H1 (cell line): ENCODE data around the gene CCDC184. TPM values are rescaled to one million over a fixed set of nuclear protein-coding genes. Genes with fewer than 3 reads are reported as not detected.

Source experiments
- CTCF ChIA-PET: fragments of 300-600 bp; sonication (Branson Sonifier 250); formaldehyde crosslinking; loops from one replicate; lab custom pipeline; 2021; ENCODE audit not compliant: partially characterized antibody; lab: Charles Lee
- POLR2A ChIA-PET: fragments of 300-600 bp; sonication (Branson Sonifier 250); formaldehyde crosslinking; loops from one replicate; lab custom pipeline; 2021; ENCODE audit warnings: inconsistent platforms; ENCODE audit not compliant: partially characterized antibody; lab: Charles Lee
- DNase-seq, 2 experiments: peaks; one replicate each; pipeline versions ENCODE4 v3.0.0 to v3.0.0-alpha.2; 2010 to 2022; ENCODE audit warnings: low spot score in 2 of 2, low read depth in 1 of 2, mixed read lengths in 1 of 2
- FAIRE-seq: peaks from 2 replicates; lab custom pipeline; 2011; peaks lifted over from hg19 to GRCh38; lab: Jason Lieb, UNC
- H2AFZ ChIP-seq: 2 replicates; pipeline ENCODE4 v1.8.1; 2012; ENCODE audit warnings: low read length, inconsistent platforms
- H2AK5ac ChIP-seq: 2 replicates; pipeline ENCODE4 v1.6.1; 2013; ENCODE audit warnings: low read depth, low read length
- H2BK120ac ChIP-seq: replicated peaks from 2 replicates; pipeline ENCODE3; 2013; ENCODE audit warnings: low read depth, low read length, inconsistent platforms
- H2BK12ac ChIP-seq: 2 replicates; pipeline ENCODE4 v1.6.1; 2013; ENCODE audit warnings: low read depth, low read length
- H2BK15ac ChIP-seq: 2 replicates; pipeline ENCODE4 v1.6.1; 2013; ENCODE audit warnings: low read length
- H2BK20ac ChIP-seq: 2 replicates; pipeline ENCODE4 v1.6.1; 2013; ENCODE audit warnings: low read length
- H2BK5ac ChIP-seq: 2 replicates; pipeline ENCODE4 v1.6.1; 2013; ENCODE audit warnings: low read depth, low read length
- H3K14ac ChIP-seq: 2 replicates; pipeline ENCODE4 v1.6.1; 2013; ENCODE audit warnings: inconsistent platforms; ENCODE audit not compliant: insufficient read length
- H3K18ac ChIP-seq: 2 replicates; pipeline ENCODE4 v1.6.1; 2013; ENCODE audit warnings: low read length; ENCODE audit errors: extremely low read depth
- H3K23ac ChIP-seq: 2 replicates; pipeline ENCODE4 v1.6.1; 2013; ENCODE audit warnings: inconsistent platforms; ENCODE audit not compliant: insufficient read length
- H3K23me2 ChIP-seq: 2 replicates; pipeline ENCODE4 v1.6.1; 2013; ENCODE audit warnings: low read depth, low read length
- H3K27ac ChIP-seq: 2 replicates; pipeline ENCODE4 v1.6.1; 2011; ENCODE audit warnings: low read depth, low read length, inconsistent platforms
- H3K27me3 ChIP-seq, 4 experiments: replicated peaks in 1 of 4; 1 replicate in 1 of 4; 2 replicates in 3 of 4; pipeline versions ENCODE4 v1.6.1 to v1.8.1; 2011 to 2013; ENCODE audit warnings: low read length in 3 of 4, mild to moderate bottlenecking in 3 of 4, inconsistent platforms in 2 of 4, mixed read lengths in 2 of 4, moderate library complexity in 1 of 4; ENCODE audit not compliant: control insufficient read depth in 3 of 4, insufficient read depth in 3 of 4; ENCODE audit errors: extremely low read depth in 1 of 4
- H3K36me3 ChIP-seq, 4 experiments: 2 replicates each; pipeline versions ENCODE4 v1.6.1 to v1.8.1; 2011 to 2013; ENCODE audit warnings: mild to moderate bottlenecking in 4 of 4, low read length in 3 of 4, moderate library complexity in 2 of 4, control low read depth in 1 of 4, inconsistent platforms in 1 of 4; ENCODE audit not compliant: insufficient read depth in 4 of 4, control insufficient read depth in 2 of 4
- H3K4ac ChIP-seq: replicated peaks from 2 replicates; pipeline ENCODE3; 2013; ENCODE audit warnings: low read length, low read depth, mixed read lengths, inconsistent platforms; ENCODE audit not compliant: insufficient read length
- H3K4me1 ChIP-seq, 4 experiments: replicated peaks in 1 of 4; 1 replicate in 1 of 4; 2 replicates in 3 of 4; pipeline versions ENCODE4 v1.6.1 to v1.8.1; 2011 to 2013; ENCODE audit warnings: low read length in 3 of 4, inconsistent platforms in 2 of 4, mixed read lengths in 1 of 4; ENCODE audit not compliant: insufficient read depth in 4 of 4, control insufficient read depth in 3 of 4
- H3K4me2 ChIP-seq, 2 experiments: 2 replicates each; pipeline versions ENCODE4 v1.6.1 to v1.8.1; 2011 to 2013; ENCODE audit warnings: low read depth in 2 of 2, low read length in 2 of 2, control low read depth in 1 of 2, inconsistent platforms in 1 of 2, mild to moderate bottlenecking in 1 of 2; ENCODE audit not compliant: insufficient read depth in 1 of 2
- H3K4me3 ChIP-seq, 4 experiments: fragments of 200-600, 300-600 bp in 1 of 4; sonication (generic), shearing (Covaris generic), sonication (Bioruptor Twin) in 1 of 4; 2 replicates each; pipeline versions ENCODE4 v1.5.1 to v1.8.1; 2011 to 2016; ENCODE audit warnings: low read length in 4 of 4, low read depth in 3 of 4, control low read depth in 2 of 4, inconsistent platforms in 2 of 4, mild to moderate bottlenecking in 2 of 4, mixed read lengths in 1 of 4, moderate library complexity in 1 of 4; ENCODE audit not compliant: insufficient read depth in 2 of 4; ENCODE audit errors: extremely low read depth in 1 of 4
- H3K56ac ChIP-seq: replicated peaks from 2 replicates; pipeline ENCODE3; 2013; ENCODE audit warnings: low read depth, mild to moderate bottlenecking, mixed read lengths, low read length, inconsistent platforms; ENCODE audit not compliant: insufficient read length
- H3K79me1 ChIP-seq: 2 replicates; pipeline ENCODE4 v1.6.1; 2013; ENCODE audit warnings: low read depth, low read length, control low read depth
- H3K79me2 ChIP-seq, 2 experiments: 2 replicates each; pipeline versions ENCODE4 v1.6.1 to v1.8.1; 2012 to 2013; ENCODE audit warnings: low read length in 2 of 2, mild to moderate bottlenecking in 2 of 2, inconsistent platforms in 1 of 2; ENCODE audit not compliant: insufficient read depth in 2 of 2, control insufficient read depth in 1 of 2
- H3K9ac ChIP-seq, 4 experiments: replicated peaks in 1 of 4; 1 replicate in 1 of 4; 2 replicates in 3 of 4; pipeline versions ENCODE4 v1.6.1 to v1.8.1; 2011 to 2013; ENCODE audit warnings: low read depth in 3 of 4, low read length in 3 of 4, control low read depth in 2 of 4, mild to moderate bottlenecking in 2 of 4, moderate library complexity in 2 of 4, inconsistent platforms in 1 of 4; ENCODE audit errors: extremely low read depth in 1 of 4
- H3K9me3 ChIP-seq, 2 experiments: 2 replicates each; pipeline versions ENCODE4 v1.6.1 to v1.8.1; 2012 to 2013; ENCODE audit warnings: mild to moderate bottlenecking in 2 of 2, moderate library complexity in 2 of 2, control low read depth in 1 of 2, inconsistent platforms in 1 of 2, low read depth in 1 of 2, low read length in 1 of 2, mixed read lengths in 1 of 2; ENCODE audit not compliant: insufficient read depth in 2 of 2
- H4K20me1 ChIP-seq, 2 experiments: replicated peaks in 1 of 2; 2 replicates each; pipeline versions ENCODE3 to v1.8.1; 2011 to 2013; ENCODE audit warnings: inconsistent platforms in 2 of 2, low read length in 2 of 2, mild to moderate bottlenecking in 1 of 2; ENCODE audit not compliant: insufficient read depth in 2 of 2, control insufficient read depth in 1 of 2
- H4K5ac ChIP-seq: 2 replicates; pipeline ENCODE4 v1.6.1; 2013; ENCODE audit warnings: low read length, low read depth, mixed read lengths, inconsistent platforms; ENCODE audit not compliant: insufficient read length
- H4K8ac ChIP-seq: 2 replicates; pipeline ENCODE4 v1.8.0; 2013; ENCODE audit warnings: mild to moderate bottlenecking, moderate library complexity, low read length, inconsistent platforms; ENCODE audit not compliant: insufficient read depth; ENCODE audit errors: extremely low read depth
- H4K91ac ChIP-seq: replicated peaks from 2 replicates; pipeline ENCODE3; 2013; ENCODE audit warnings: low read length, mixed read lengths, inconsistent platforms; ENCODE audit not compliant: insufficient read length
- CHD2 ChIP-seq: IDR thresholded peaks from 2 replicates; pipeline ENCODE4 v1.6.1; 2012; ENCODE audit warnings: low read length, improper control_type of control experiment
- SAP30 ChIP-seq: fragments of 300-600 bp; sonication (generic); IDR thresholded peaks from 2 replicates; pipeline ENCODE4 v1.7.1; 2012; ENCODE audit warnings: low read length, moderate library complexity, mild to moderate bottlenecking, inconsistent platforms; ENCODE audit not compliant: insufficient read depth, insufficient replicate concordance
- ZNF274 ChIP-seq: IDR thresholded peaks from 2 replicates; pipeline ENCODE4 v1.7.0; 2012; ENCODE audit warnings: low read length, borderline replicate concordance; ENCODE audit errors: extremely low read depth
- WGBS, 2 experiments: shearing (Covaris generic) in 1 of 2; methylation state at CpG; one replicate each; pipeline versions ENCODE4 v1.1.6 to v1.1.7; 2013 to 2015; ENCODE audit warnings: low lambda C conversion rate in 2 of 2, mixed read lengths in 2 of 2, inconsistent platforms in 1 of 2, low coverage in 1 of 2, missing lambda C conversion rate in 1 of 2; ENCODE audit not compliant: insufficient replicate concordance in 2 of 2, insufficient coverage in 1 of 2, insufficient read length in 1 of 2; ENCODE audit errors: extremely low coverage in 1 of 2, missing lambda C conversion rate in 1 of 2; 5-methylcytosine and 5-hydroxymethylcytosine counted together
- polyA plus RNA-seq, 7 experiments: library from polyadenylated mRNA; depleted of rRNA in 3 of 7; stranded (reverse) in 5 of 7; unstranded in 2 of 7; fragments of >200 nt in 5 of 7; fragments of 200-250 nt in 2 of 7; gene quantifications; 1 replicate in 5 of 7; 2 replicates in 1 of 7; 4 replicates in 1 of 7; pipeline versions ENCODE4 v1.2.1 to v1.2.3, GENCODE V29; 2011 to 2013; ENCODE audit warnings: missing spikeins in 2 of 7, mixed read lengths in 2 of 7
- total RNA-seq: library from RNA; stranded (reverse); fragmentation: NEBNext Ultra II Directional; extraction: Animal tissue kit (Norgen Biotek cat#: 25700); gene quantifications from 2 replicates; pipeline ENCODE4 v1.2.1, GENCODE V29; 2021

CCDC184 gene
- total and polyA plus RNA-seq, 2 of the 8 experiments (the other 6 are each of a cell fraction or from before 2014, with no cell fraction given): 2.2 to 3.0 TPM

DNA sequence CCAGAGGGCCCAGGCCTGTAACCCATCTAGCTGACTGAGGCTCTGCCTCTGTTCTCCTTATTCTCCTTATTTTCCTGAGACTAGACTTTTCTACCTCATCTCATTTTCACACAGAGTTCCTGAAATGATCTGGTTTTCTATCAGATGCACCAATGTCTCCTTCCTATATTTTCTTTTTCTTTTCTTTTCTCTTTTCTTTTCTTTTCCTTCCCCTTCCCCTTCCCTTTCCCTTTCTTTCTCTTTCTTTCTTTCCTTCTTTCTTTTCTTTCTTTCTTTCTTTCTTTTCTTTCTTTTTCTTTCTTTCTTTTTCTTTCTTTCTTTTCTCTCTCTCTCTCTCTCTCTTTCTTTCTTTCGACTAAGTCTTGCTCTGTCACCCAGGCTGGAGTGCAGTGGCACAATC lies 3.0 kb upstream of the CCDC184 start:
- H3K56ac ChIP-seq: no peak overlapping the region
- no peak overlapping the region for H4K91ac ChIP-seq
- ChIA-PET CTCF (interaction anchor here (0.8 to 5.7 kb wide), 3 partner anchors 8 to 75 kb away, joined by 3 to 40 read pairs (median 12); partner anchors contain the start of gene SENP1), POLR2A (interaction anchor here (1.2 to 1.3 kb wide), 2 partner anchors 17 to 25 kb away, joined by 4 read pairs; no protein-coding TSS in a partner anchor)
- no peak for TF ChIP-seq CHD2
- TF ChIP-seq ZNF274: no peak
- TF ChIP-seq SAP30: no peak
- H4K20me1 ChIP-seq: no peaks in the 10 kb centered on the region
- no peak overlapping the region for H2AFZ ChIP-seq
- H2BK20ac ChIP-seq: no peak overlapping the region
- H2AK5ac ChIP-seq: no peak overlapping the region
- no peak overlapping the region for H2BK12ac ChIP-seq
- H3K23me2 ChIP-seq: peaks cover 16% of the 10 kb centered on the region; the same call in 1 of the 2 replicates
- H3K27me3 ChIP-seq: peaks cover 8 to 32% (median 20%) of the 10 kb centered on the region in 4 experiments
- H3K4me1 ChIP-seq: peaks cover 8 to 13% (median 11%) of the 10 kb centered on the region in 4 experiments; a peak in 6 of 7 replicates
- no peaks in the 10 kb centered on the region for H3K36me3 ChIP-seq
- H3K4ac ChIP-seq: no peak overlapping the region
- H3K4me3 ChIP-seq: no peak overlapping the region
- H4K5ac ChIP-seq: no peak overlapping the region
- H3K23ac ChIP-seq: no peak overlapping the region
- H3K14ac ChIP-seq: no peak overlapping the region
- FAIRE-seq (no peak), DNase-seq (no peak)
- no peak overlapping the region for H4K8ac ChIP-seq
- no peaks in the 10 kb centered on the region for H3K79me1 ChIP-seq
- no peak overlapping the region for H3K27ac ChIP-seq
- H3K18ac ChIP-seq: no peak overlapping the region
- no peak overlapping the region for H2BK120ac ChIP-seq
- 75% methylated on average over 1 of the region's 1 CpG; no CpG with 5 or more reads in 1 of the 2 experiments for WGBS, 2 experiments
- no peak overlapping the region for H3K9ac ChIP-seq
- H3K79me2 ChIP-seq: no peaks in the 10 kb centered on the region
- H3K4me2 ChIP-seq: no peak overlapping the region
- no peak overlapping the region for H2BK5ac ChIP-seq
- H2BK15ac ChIP-seq: no peak overlapping the region
- no peaks in the 10 kb centered on the region; a peak in 1 of 4 replicates for H3K9me3 ChIP-seq
